ENCODE data around the gene ETV5.

- TF ChIP-seq, protein P1, sequence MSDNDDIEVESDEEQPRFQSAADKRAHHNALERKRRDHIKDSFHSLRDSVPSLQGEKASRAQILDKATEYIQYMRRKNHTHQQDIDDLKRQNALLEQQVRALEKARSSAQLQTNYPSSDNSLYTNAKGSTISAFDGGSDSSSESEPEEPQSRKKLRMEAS (IDR thresholded peaks at IDR 0.05), result no peak
- TF ChIP-seq, protein P2, sequence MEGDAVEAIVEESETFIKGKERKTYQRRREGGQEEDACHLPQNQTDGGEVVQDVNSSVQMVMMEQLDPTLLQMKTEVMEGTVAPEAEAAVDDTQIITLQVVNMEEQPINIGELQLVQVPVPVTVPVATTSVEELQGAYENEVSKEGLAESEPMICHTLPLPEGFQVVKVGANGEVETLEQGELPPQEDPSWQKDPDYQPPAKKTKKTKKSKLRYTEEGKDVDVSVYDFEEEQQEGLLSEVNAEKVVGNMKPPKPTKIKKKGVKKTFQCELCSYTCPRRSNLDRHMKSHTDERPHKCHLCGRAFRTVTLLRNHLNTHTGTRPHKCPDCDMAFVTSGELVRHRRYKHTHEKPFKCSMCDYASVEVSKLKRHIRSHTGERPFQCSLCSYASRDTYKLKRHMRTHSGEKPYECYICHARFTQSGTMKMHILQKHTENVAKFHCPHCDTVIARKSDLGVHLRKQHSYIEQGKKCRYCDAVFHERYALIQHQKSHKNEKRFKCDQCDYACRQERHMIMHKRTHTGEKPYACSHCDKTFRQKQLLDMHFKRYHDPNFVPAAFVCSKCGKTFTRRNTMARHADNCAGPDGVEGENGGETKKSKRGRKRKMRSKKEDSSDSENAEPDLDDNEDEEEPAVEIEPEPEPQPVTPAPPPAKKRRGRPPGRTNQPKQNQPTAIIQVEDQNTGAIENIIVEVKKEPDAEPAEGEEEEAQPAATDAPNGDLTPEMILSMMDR (IDR thresholded peaks at IDR 0.05), result no peak
- no peak for TF ChIP-seq POLR2A (IDR thresholded peaks at IDR 0.05; ENCODE audit: low read length)
- no peak for TF ChIP-seq REST (IDR thresholded peaks at IDR 0.05)
- TF ChIP-seq ESRRA (IDR thresholded peaks at IDR 0.05; ENCODE audit: borderline replicate concordance, low read length), result no peak
- no peak for TF ChIP-seq EP300 (IDR thresholded peaks at IDR 0.05)
- no peak for TF ChIP-seq CEBPB (IDR thresholded peaks at IDR 0.05)
- TF ChIP-seq RCOR1 (IDR thresholded peaks at IDR 0.05; ENCODE audit: low read depth, low read length), result no peak
- TF ChIP-seq, protein P3, sequence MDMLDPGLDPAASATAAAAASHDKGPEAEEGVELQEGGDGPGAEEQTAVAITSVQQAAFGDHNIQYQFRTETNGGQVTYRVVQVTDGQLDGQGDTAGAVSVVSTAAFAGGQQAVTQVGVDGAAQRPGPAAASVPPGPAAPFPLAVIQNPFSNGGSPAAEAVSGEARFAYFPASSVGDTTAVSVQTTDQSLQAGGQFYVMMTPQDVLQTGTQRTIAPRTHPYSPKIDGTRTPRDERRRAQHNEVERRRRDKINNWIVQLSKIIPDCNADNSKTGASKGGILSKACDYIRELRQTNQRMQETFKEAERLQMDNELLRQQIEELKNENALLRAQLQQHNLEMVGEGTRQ (IDR thresholded peaks at IDR 0.05), result no peak
These were observed 20.6 kb downstream of the ETV5 start for GRCh38 chr3:186088335-186088734.

Measured in A549 (cell line).